Stimulated activated CD8-positive, alpha-beta memory T cell treated with anti-CD3 and anti-CD28 coated beads, Interleukin-4, amount 100 ng/mL, for 1 hour (primary cell): ENCODE measurements around the gene CDHR5.
"Not testable (repeated sequence)": the region's sequence is repeated elsewhere in the genome, so short reads cannot be mapped to it uniquely, and the experiment has no call there.

Experiments used
- DNase-seq, 2 donors: peaks; one replicate each; pipeline ENCODE4 v3.0.0-alpha.2; 2020; ENCODE audit warnings: low read depth in 2 of 2, low spot score in 1 of 2

CDHR5 gene, protein sequence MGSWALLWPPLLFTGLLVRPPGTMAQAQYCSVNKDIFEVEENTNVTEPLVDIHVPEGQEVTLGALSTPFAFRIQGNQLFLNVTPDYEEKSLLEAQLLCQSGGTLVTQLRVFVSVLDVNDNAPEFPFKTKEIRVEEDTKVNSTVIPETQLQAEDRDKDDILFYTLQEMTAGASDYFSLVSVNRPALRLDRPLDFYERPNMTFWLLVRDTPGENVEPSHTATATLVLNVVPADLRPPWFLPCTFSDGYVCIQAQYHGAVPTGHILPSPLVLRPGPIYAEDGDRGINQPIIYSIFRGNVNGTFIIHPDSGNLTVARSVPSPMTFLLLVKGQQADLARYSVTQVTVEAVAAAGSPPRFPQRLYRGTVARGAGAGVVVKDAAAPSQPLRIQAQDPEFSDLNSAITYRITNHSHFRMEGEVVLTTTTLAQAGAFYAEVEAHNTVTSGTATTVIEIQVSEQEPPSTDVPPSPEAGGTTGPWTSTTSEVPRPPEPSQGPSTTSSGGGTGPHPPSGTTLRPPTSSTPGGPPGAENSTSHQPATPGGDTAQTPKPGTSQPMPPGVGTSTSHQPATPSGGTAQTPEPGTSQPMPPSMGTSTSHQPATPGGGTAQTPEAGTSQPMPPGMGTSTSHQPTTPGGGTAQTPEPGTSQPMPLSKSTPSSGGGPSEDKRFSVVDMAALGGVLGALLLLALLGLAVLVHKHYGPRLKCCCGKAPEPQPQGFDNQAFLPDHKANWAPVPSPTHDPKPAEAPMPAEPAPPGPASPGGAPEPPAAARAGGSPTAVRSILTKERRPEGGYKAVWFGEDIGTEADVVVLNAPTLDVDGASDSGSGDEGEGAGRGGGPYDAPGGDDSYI

DNA sequence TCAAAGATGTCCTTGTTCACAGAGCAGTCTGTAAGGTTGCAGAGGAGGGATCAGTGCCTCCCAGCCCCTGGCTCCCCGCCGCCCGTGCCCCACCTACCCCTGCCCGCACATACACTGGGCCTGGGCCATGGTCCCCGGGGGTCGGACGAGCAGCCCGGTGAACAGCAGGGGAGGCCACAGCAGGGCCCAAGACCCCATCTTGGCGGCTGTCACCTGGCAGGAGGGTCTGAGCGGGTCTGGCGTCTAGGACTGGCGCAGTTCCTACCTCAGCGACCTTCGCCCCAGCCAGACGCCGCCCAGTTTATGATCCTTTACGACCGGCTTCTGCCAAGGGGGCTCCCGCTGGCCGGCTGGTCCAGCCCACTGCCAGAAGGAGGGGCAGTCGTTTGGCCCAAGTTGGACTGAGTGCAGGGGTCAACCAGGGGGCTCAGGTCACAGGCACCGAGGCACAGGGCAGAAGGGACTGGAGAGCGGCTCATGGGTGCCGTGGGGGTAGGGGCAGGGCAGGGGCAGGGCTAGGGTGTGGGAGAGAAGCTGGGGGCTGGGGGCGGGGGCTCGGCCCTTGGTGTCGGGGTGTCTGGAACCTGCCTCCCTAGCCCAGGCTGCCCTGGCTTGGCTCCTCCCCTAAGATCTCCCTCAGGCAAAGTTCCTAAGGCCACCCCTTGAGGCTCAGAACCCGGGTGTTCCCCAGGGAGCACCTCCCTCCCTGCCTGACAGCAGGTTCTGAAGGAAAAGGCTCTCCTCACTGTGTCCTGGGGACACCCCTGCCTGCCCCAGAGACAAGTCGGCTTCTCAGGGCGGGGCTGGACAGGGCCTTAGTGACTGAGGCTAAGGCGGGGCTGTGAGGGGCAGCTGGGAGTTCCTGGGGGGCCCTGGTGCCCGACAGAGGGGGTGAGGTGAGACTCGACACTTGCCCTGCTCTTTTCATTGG lies at the start of gene CDHR5:
TSS of gene CDHR5 (minus strand) at position 251 of the 931 bp plus-strand sequence. CDS start at position 198, 53 bp downstream.
- no peak for DNase-seq

DNA sequence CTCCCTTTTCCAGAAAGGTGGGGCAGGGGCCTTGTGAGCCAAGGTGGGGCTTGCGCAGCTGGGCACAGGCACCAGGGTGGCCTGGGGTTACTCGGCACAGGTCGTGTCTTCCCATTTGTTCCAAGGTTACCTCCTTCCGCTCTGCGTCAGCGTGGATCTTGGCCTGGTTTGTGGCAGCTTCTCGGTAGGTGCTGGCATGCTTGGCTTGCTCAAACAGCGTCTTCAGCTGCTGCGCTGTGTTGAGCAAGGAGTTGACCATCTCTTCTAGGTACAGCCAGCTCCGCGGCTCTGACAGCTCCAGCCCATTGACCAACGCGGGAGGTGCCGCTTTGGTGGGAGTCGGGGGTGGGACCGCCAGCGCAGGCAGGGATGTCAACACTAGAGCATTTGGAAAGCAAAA lies 49.7 kb upstream of the CDHR5 start:
- DNase-seq, result no peak

DNA sequence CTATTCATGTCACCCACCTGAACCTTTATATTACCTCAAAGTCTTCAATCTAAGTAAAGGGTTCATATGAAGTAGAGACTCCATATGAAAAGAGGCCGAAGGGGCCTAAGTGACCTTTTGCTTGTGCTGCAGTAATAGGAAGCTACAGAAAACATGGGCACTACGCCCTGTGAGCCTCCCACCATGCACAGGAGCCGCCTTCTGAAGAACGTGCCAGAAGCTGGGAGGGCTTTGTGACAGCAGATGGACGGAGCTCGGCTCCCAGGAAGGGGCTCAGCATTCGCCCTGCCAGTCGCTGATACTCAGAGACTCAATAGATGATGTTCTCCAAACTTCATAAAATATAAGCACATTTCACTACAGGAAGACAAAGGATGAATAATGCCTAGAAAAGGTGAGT lies 49.1 kb upstream of the CDHR5 start:
- DNase-seq, result no peak

DNA sequence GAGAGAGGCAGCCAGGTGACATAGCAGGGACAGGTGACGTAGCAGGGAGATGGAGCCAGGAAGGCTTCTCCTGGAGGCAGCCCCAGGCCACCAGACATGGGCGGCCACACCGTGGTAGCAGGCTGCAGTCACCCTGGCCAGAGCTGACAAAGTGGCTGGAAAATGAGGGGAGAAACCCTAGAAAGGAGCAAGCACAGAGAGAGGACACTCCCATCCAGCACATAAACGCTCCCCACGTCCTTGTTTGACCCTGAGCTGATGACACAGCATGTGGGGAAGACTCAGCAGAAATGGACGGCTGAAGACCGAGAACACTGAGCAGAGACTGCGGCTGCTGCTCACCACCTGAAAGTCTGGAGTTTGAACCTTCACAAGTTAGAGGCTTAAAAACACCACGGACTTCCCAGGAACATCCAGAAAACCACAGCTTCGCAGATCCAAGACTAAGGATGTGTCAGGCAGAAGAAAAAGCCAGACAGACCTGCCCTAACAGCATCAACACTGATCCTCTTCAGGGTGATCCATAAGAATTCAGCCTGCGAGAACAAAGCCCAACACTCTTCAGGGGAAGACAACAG lies 41.0 kb upstream of the CDHR5 start:
- DNase-seq, result no peak

DNA sequence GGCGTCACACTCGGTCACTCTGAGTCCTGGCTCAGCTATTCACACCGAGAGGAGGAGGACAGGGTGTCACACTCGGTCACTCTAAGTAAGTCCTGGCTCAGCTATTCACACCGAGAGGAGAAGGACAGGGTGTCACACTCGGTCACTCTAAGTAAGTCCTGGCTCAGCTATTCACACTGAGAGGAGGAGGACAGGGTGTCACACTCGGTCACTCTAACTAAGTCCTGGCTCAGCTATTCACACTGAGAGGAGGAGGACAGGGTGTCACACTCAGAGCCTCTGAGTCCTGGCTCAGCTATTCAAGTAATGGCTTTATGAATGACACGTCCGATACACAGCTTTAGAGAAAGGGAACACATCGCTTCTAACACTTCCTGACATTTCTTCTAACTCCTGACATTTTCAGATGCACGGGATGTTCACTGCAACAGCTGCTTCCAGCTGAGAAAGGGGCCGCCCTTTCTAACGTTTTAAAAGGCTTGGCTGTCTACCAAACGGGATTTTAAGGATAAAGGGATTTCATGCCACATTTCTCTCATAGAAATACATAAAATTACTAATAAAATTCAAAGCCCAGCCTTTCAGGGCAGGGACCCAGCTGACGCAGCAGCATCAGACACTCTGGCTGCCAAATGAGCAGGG lies 40.4 kb upstream of the CDHR5 start:
- DNase-seq, result no peak

DNA sequence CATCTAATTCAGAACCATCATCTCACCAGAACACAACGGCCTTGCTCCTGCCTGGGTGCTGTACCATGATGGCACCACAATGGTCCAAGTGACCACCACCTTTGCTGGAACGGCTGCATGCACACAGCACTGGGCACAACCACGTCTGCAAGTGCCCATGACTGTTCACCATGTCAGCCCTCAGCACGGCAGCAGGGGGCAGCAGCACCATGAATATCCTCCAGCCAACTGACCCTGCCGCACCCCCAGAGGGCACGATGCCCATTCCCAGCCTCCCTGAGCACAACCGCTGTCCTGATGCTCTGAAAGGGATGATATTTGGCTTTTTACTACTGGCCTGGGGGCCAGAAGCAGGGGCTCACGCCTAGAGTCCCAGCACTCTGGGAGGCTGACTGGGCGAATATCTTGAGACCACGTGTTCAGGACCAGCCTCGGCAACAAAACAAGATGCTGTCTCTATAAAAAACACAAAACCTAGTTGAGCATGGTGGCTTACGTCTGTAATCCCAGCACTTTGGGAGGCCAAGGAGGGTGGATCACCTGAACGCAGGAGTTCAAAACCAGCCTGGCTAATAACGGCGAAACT lies 38.0 kb upstream of the CDHR5 start:
- no peak for DNase-seq

DNA sequence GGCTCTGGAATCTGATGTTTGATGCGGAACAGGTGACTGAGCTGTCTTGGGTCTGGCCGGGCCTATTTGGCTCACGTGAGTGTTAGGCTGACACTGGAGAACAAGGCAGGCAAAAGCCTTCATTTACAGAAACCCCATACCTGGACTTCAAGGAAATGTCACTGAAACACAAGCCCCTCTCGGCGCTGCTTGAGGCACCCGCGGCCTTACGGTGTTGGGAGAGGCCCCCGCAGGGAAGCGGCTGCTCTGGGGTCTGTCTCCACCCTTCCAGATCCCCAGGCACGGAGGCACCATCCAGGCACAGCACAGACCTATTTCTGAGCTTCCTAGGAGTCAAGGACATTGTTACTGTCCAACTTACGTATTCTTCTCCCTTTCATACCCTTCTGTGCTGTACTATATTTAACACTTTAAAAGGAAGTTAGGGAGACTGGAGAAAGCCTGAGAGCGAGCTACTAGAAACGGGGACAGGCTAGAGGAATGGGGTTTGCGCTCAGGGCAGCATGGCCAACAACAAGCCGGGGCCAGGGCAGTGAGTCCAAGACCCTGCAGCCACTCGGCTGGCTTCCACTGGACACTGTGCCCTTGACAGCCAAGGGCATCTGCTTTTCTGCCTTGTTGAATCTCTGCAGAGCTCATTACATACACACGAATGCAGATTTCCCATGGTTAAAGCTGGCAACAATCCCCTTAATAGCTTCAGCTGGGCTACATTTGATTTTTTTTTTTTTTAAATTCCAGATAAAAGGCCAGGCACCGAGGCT lies 36.1 kb upstream of the CDHR5 start:
- DNase-seq, result no peak

DNA sequence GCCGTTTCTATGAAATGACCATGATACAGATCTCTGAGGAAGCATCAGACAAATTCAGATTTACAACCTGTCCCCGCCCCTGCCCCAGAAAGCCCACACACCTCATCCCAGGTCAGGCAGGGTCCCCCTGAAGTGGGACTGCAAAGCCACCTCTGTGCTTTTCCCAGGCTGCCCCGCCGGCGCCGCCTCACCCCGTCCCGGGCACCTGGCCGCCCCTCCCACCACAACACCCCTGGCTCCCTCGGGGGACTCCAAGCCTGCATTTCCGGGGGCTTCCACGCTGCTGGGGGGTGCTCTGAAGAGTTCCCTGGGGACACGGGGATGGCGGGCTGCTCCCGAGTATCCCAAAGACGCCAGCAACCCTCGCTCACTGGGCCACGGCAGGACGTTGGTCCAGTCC lies 35.5 kb upstream of the CDHR5 start:
- DNase-seq, result no peak

DNA sequence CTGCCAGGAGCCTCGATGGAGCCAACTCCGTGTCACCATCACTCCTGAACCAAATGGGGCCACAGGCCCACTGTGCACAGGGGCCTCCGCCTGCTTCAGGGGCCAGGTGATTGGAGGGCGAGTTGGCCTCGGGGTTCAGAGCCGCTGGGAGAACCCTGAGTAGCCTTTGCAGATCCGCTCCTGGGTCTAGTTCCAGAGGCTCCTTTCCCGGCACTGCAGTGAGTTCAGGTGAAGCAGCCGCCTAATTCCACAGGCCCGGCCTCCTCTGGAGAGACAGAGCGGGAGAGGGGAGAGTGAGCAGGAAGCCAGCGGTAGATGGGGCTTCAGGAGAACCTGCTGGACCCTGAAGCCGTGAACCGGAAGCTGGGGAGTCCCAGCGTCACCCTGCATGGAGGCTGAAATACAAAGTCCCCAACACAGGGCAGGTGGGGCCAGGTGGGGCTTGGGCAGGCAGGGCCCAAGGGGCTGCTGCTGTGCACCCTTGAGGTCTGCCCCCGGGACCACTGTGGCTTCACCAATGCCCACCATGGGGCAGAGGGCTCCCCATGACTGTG lies 34.9 kb upstream of the CDHR5 start:
- DNase-seq, result no peak

DNA sequence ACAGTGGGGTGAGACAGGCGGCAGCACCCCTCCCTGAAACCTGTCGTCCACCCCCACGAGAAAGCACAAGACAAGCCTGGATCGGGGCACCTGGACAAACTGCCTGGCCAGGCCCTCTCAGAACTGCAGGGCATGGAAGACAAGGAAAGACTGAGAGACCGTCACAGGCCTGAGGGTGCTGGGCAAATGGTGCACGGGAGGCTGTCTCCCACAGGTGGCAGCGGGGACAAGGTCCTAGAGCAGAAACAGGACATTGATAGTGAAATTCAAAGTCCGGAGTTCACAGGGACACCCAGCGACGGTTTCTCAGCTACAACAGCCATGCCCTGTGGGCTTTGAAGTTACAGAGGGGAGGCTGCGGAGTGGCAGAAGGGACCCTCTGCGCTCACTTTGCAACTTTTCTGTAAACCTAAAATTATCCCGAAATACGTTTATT lies 33.0 kb upstream of the CDHR5 start:
- no peak for DNase-seq

DNA sequence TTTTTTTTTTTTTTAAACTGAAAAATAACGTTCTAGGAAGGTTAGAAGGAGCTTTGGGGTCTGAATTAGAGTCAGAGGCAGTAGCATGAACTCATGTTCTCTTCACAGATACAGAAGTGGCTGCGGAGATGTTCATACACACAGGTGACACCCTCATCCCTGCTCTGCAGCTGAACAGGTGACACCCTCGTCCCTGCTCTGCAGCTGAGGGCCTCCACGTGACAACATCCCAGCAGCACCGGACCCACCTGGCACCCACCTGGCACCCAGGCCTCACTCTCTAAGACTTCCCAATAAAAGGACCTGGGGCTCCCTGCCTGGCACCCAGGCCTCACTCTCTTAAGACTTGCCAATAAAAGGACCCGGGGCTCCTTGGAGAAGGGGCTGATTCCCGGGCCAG lies 32.1 kb upstream of the CDHR5 start:
- no peak for DNase-seq

DNA sequence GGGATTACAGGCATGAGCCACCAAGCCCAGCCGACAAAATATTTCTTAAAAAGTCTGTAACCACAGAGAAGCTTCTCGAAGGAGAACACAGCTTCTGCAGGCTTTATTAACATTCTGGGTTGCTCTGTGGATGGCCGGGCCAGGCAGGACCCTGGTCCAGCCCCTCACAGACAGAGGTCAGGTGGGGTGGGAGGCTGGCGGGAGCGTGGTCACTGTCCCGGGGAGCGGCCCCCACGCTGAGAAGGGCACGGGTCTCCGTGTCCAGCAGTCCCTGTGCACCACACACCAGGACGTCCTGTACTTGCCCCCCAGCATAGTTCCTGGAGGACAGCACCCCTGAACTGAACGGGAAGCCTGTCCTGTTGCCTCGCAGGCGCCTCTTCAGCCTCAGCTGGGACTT lies 31.7 kb upstream of the CDHR5 start:
- no peak for DNase-seq

DNA sequence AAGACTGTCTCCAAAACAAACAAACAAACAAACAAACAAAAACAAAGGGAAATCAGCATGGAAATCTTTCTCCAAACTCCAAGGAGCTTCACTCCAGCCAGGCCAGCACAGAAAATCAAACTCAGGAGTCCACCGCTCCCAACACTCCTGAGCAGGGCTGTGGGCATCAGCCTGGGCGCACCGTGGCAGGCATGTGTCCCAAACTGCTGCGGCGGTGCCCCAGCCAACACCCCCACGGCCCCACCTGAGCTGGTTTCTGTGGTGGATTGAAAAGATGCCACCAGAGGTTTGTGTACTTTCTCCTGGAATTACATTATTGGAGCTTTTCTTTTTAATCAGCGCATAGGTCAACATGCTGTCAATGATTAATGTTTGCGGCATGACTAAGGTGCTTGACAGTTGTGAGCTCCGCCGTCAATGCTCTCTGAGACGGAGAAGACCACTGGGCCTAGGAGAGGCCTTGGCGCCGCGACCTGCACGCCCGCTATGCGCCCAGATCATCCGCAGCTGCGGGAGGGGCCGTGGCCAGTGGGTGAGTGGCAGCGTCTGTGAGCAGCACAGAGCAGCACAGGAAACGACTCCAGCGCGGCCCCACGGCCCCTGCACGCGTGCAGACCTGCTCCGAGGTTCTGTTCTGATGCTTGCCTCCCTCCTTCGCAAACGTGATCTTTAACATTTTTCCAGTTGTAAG lies 30.4 kb upstream of the CDHR5 start:
- DNase-seq, result no peak

DNA sequence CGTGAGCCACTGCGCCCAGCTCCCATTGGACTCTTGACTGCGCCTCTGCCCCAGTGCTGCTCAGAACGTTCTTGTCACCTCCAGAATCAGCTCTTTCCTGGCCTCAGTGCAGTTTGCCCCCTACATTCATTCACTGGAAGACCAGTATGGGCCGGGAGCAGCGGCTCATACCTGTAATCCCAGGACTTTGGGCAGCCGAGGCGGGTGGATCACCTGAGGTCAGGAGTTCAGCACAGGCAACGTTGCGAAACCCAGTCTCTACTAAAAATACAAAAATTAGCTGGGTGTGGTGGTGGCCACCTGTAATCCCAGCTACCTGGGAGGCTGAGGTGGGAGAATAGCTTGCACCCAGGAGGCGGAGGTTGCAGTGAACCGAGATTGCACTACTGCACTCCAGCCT lies 29.7 kb upstream of the CDHR5 start:
- DNase-seq, result not testable (repeated sequence)

DNA sequence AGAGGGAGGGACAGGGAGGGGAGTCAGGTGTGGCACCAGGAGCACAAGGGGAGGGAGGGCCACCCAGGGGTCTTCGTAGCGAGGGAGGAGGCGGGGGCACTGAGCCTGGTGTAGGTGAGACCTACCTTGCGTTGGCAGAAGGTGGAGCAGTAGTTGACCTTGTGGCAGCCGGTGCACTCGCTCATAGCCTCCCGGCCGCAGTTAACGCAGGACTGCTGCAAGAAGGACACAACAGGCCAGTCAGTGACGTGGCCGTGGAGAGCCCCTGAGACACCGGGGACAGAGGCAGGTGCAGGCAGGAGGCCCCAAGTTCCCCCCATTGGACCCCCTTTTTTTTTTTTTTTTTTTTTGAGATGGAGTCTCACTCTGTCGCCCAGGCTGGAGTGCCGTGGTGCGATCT lies 29.1 kb upstream of the CDHR5 start:
- no peak for DNase-seq

DNA sequence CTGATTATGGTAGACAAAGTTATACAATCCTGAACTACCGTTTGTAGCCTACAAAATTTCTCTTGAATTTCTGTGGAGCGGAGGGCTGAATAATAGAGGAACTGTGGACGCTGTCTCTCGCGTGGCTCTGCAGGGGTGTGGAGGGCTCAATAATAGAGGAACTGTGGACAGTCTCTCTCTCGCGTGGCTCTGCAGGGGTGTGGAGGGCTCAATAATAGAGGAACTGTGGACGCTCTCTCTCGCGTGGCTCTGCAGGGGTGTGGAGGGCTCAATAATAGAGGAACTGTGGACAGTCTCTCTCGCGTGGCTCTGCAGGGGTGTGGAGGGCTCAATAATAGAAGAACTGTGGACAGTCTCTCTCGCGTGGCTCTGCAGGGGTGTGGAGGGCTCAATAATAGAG lies 28.4 kb upstream of the CDHR5 start:
- not testable (repeated sequence) for DNase-seq

DNA sequence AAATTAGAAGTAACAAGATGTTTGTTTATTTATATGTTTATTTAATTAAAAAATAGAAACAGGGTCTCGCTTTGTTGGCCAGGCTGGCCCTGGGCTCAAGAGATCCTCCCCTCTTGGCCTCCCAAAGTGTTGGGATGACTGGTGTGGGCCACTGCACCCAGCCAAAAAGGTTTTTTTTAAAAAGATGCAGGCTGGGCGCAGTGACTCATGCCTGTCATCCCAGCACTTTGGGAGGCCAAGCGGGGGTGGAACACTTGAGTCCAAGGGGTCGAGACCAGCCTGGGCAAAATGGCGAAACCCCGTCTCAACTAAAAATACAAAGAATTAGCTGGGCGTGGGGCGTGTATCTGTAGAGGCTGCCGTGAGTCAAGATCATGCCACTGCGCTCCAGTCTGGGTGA lies 25.7 kb upstream of the CDHR5 start:
- DNase-seq, result no peak

DNA sequence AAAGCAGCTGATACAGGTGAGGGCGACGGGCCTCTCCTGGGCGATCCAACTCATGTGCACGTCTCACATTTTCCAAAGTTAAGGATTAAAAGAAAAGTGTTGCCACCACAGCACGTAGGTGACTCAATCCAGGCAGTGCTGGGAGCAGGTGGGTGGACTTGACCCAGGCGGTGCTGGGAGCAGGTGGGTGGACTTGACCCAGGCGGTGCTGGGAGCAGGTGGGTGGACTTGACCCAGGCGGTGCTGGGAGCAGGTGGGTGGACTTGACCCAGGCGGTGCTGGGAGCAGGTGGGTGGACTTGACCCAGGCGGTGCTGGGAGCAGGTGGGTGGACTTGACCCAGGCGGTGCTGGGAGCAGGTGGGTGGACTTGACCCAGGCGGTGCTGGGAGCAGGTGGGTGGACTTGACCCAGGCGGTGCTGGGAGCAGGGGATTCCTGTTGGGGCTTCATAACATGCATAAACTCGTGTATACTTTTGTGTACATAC lies 23.0 kb upstream of the CDHR5 start:
- not testable (repeated sequence) for DNase-seq
